ENCODE data around the gene ERC2.
"Not testable (repeated sequence)": the region's sequence is repeated elsewhere in the genome, so short reads cannot be mapped to it uniquely, and the experiment has no call there.

Gene ERC2

DNA sequence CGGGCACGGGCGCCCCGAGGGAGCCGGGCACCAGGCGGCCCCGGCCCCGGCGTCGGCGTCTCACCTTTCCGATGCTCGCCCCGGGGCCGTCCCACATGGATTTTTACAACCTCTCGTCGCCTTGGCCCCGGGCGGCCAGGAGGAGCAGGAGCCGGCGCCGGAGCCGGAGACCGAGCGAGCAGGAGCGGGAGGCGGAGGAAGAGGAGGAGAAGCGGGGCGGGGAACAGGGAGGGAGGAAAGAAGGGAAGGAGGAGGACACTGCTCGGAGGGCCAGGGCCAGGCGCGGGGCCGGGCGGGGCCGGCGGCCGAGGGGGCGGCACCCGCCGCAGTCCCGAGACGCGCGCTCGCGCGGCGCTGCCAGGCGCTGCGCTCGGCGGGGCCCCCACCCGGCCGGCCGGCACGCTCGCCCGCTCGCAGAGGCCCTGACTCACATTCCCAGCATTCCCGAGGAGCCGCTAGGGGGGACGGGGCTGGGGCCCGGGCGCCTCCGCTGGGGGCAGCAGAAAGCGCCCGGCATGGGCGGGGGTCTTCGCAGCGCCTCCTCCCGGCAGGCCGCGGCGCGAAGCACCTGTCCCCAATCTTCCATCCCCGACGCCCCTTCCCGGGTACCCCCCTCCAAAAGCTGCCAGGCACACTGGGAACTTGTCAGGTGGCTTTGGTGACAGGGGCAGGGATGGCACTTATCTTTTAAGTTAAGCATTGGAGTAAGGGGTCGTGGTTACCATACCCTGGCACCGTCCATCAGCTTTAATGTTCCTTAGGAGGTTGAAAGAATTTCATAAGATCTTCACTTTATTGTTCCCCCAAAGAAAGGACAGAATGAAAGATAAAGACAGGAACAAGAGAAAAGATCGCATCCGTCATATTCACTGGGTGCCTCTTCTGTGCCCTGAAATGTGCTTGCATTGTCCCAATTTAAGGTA is at the start of gene ERC2:
Gene ERC2 (minus strand): TSS at position 284 of the 923 bp plus-strand sequence.
- Histone ChIP-seq H3K27me3 (ENCODE audit: insufficient read depth, poor library complexity, severe bottlenecking) (peaks cover 45% of the 10 kb centered on the region), H3K9me3 (ENCODE audit: severe bottlenecking) (no peaks in the 10 kb centered on the region), H3K36me3 (ENCODE audit: low read depth) (no peaks in the 10 kb centered on the region), H3K27ac (ENCODE audit: poor library complexity, severe bottlenecking) (no peak within 1 kb of the TSS), H3K4me1 (ENCODE audit: insufficient read depth, poor library complexity, severe bottlenecking) (no peaks in the 10 kb centered on the region), H3K4me3 (ENCODE audit: severe bottlenecking) (peak within 1 kb of the TSS; percentile 34)
- no peak for DNase-seq (ENCODE audit: low spot score)
- ATAC-seq (ENCODE audit: low read depth): peak; percentile 65
- TF ChIP-seq, protein P1, sequence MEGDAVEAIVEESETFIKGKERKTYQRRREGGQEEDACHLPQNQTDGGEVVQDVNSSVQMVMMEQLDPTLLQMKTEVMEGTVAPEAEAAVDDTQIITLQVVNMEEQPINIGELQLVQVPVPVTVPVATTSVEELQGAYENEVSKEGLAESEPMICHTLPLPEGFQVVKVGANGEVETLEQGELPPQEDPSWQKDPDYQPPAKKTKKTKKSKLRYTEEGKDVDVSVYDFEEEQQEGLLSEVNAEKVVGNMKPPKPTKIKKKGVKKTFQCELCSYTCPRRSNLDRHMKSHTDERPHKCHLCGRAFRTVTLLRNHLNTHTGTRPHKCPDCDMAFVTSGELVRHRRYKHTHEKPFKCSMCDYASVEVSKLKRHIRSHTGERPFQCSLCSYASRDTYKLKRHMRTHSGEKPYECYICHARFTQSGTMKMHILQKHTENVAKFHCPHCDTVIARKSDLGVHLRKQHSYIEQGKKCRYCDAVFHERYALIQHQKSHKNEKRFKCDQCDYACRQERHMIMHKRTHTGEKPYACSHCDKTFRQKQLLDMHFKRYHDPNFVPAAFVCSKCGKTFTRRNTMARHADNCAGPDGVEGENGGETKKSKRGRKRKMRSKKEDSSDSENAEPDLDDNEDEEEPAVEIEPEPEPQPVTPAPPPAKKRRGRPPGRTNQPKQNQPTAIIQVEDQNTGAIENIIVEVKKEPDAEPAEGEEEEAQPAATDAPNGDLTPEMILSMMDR (IDR thresholded peaks at IDR 0.05; ENCODE audit: poor library complexity, severe bottlenecking): peak; percentile 12

DNA sequence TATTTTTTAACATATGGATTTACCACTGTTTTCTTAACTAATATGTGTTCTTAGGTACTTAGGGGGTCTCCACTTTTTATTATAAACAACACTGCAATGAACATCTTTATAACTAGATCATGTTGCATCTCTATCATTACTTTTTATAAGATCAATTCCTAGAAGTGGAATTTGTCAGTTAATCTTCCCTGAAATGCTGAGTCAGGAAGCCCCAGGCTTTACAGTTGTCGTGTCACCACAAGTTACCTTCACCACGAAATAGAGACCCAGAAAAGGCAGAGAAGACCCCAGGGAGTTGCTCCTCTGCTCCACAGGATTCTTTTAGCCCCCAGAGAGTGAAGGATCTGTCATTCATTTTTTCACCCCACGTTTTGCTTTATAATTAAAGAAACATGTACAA is 34.5 kb upstream of the ERC2 start:
- Histone ChIP-seq H3K9me3 (ENCODE audit: severe bottlenecking) (no peaks in the 10 kb centered on the region), H3K4me1 (ENCODE audit: insufficient read depth, poor library complexity, severe bottlenecking) (no peaks in the 10 kb centered on the region), H3K27ac (ENCODE audit: poor library complexity, severe bottlenecking) (no peak overlapping the region), H3K36me3 (ENCODE audit: low read depth) (no peaks in the 10 kb centered on the region), H3K27me3 (ENCODE audit: insufficient read depth, poor library complexity, severe bottlenecking) (no peaks in the 10 kb centered on the region), H3K4me3 (ENCODE audit: severe bottlenecking) (no peak overlapping the region)
- no peak for DNase-seq (ENCODE audit: low spot score)
- no peak for ATAC-seq (ENCODE audit: low read depth)
- TF ChIP-seq, protein P1 (IDR thresholded peaks at IDR 0.05; ENCODE audit: poor library complexity, severe bottlenecking): no peak

DNA sequence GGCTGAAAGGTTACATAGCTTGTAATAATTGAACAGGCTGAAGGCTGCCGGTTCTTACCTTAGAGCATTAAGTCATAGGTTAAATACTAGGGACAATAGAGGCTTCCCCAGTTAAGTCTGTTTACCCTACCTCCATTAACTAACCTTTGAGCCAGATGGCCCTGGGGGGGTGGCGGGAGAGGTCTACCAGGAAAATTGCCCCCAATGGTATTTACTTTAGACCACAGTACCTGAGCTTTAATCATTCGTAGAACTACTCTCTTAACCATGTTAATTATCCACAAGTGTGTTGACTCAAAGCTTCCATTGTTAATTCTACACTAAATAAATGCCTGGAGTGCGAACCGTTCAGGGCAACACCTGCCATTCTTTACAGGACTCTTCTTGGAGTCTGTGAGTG is 28.1 kb upstream of the ERC2 start:
- not testable (repeated sequence) for H3K36me3 ChIP-seq (ENCODE audit: low read depth); ATAC-seq (ENCODE audit: low read depth); DNase-seq (ENCODE audit: low spot score); H3K9me3 ChIP-seq (ENCODE audit: severe bottlenecking); H3K4me1 ChIP-seq (ENCODE audit: insufficient read depth, poor library complexity, severe bottlenecking); H3K27me3 ChIP-seq (ENCODE audit: insufficient read depth, poor library complexity, severe bottlenecking); H3K4me3 ChIP-seq (ENCODE audit: severe bottlenecking); H3K27ac ChIP-seq (ENCODE audit: poor library complexity, severe bottlenecking)

DNA sequence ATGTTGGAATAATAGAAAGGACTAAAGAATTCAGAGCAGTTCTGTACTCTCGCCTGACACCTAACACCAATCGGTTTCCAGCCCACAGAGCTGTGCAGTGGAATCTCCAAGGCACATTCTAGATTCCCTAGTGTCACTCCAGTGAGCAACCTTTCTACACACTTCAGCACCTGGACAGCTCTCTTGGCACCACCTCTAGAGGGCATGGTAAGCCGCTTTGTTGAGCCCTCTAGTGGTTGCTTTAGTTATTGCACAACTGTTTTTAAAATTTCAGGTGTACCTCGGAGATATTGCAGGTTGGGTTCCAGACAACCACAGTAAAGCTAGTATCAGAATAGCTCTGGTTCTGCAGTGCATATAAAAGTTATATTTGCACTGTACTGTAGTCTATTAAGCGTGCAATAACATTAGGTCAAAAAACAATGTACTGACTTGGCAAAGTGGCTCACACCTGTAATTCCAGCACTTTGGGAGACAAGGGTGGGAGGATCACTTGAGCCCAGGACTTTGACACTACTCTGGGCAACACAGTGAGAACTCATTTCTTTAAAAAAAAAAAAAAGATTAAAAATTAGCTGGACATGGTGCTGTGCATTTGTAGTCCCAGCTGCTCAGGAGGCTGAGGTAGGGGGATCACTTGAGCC is 26.5 kb upstream of the ERC2 start:
- DNase-seq (ENCODE audit: low spot score): peak; percentile 61
- no peak overlapping the region for H3K4me3 ChIP-seq (ENCODE audit: severe bottlenecking)
- no peak overlapping the region for H3K27ac ChIP-seq (ENCODE audit: poor library complexity, severe bottlenecking)
- H3K9me3 ChIP-seq (ENCODE audit: severe bottlenecking): no peaks in the 10 kb centered on the region
- no peaks in the 10 kb centered on the region for H3K36me3 ChIP-seq (ENCODE audit: low read depth)
- H3K27me3 ChIP-seq (ENCODE audit: insufficient read depth, poor library complexity, severe bottlenecking): no peaks in the 10 kb centered on the region
- TF ChIP-seq, protein P1 (IDR thresholded peaks at IDR 0.05; ENCODE audit: poor library complexity, severe bottlenecking): peak; percentile 96
- peak; percentile 94 for ATAC-seq (ENCODE audit: low read depth)
- H3K4me1 ChIP-seq (ENCODE audit: insufficient read depth, poor library complexity, severe bottlenecking): no peaks in the 10 kb centered on the region

DNA sequence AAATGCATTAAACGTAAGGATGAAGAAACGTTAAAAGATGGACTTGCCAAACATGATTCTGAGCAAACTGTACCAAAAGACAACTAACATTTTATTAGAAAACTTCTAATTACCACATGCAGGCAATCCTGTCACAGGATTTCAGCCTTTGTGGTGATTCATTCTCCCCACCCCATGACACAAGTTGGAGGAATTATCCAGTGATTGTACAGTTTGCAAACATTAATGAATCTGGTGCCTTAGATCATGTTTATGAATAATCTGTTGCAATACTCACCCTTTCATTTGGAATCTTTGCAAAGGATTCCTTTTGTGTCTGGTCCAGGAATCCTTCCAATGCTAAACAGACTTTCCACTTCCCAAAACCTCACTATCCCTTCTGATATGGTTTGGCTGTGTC is 23.3 kb upstream of the ERC2 start:
- TF ChIP-seq, protein P1 (IDR thresholded peaks at IDR 0.05; ENCODE audit: poor library complexity, severe bottlenecking): no peak
- no peak overlapping the region for H3K4me3 ChIP-seq (ENCODE audit: severe bottlenecking)
- H3K27ac ChIP-seq (ENCODE audit: poor library complexity, severe bottlenecking): no peak overlapping the region
- H3K4me1 ChIP-seq (ENCODE audit: insufficient read depth, poor library complexity, severe bottlenecking): no peaks in the 10 kb centered on the region
- no peaks in the 10 kb centered on the region for H3K9me3 ChIP-seq (ENCODE audit: severe bottlenecking)
- ATAC-seq (ENCODE audit: low read depth) (0 out of 3 replicates have a peak, but pooled peaks have one; percentile 17), DNase-seq (ENCODE audit: low spot score) (no peak)
- no peaks in the 10 kb centered on the region for H3K27me3 ChIP-seq (ENCODE audit: insufficient read depth, poor library complexity, severe bottlenecking)
- H3K36me3 ChIP-seq (ENCODE audit: low read depth): no peaks in the 10 kb centered on the region

All from RWPE2 (cell line).